Mammary epithelial cell (primary cell): Measurements from ENCODE around the gene FAM13A.

Experiments used
- CTCF ChIP-seq, 2 donors: IDR thresholded peaks in 1 of 2; conservative IDR thresholded peaks in 1 of 2; 2 replicates each; pipeline ENCODE4 v1.5.1; 2011 to 2012; ENCODE audit warnings: inconsistent platforms in 2 of 2, low read length in 2 of 2, mild to moderate bottlenecking in 2 of 2, control low read depth in 1 of 2, low read depth in 1 of 2; ENCODE audit not compliant: insufficient read depth in 1 of 2; ENCODE audit errors: extremely low read depth in 1 of 2
- EZH2 ChIP-seq: IDR thresholded peaks from 2 replicates; pipeline ENCODE4 v1.6.1; 2012; ENCODE audit warnings: low read length, inconsistent platforms, borderline replicate concordance

- no peak for TF ChIP-seq CTCF (conservative IDR thresholded peaks at IDR 0.05 in 1 of 2, IDR thresholded peaks at IDR 0.05 in 1 of 2; ENCODE audit: extremely low read depth in 1 of 2, insufficient read depth in 1 of 2, low read depth in 1 of 2, low read length in 2 of 2)
- TF ChIP-seq EZH2 = no peak
Observed at GRCh38 chr4:88865466-88865865, 191.5 kb downstream of the FAM13A start.
